ENCODE results near the gene GLRA3. TPM values are rescaled to one million over a fixed set of nuclear protein-coding genes. Genes with fewer than 3 reads are reported as not detected.
"Not testable (repeated sequence)": the region's sequence is repeated elsewhere in the genome, so short reads cannot be mapped to it uniquely, and the experiment has no call there.

GLRA3 gene
- total RNA-seq, 1 experiment from 2014 or later = 0.15 TPM

DNA sequence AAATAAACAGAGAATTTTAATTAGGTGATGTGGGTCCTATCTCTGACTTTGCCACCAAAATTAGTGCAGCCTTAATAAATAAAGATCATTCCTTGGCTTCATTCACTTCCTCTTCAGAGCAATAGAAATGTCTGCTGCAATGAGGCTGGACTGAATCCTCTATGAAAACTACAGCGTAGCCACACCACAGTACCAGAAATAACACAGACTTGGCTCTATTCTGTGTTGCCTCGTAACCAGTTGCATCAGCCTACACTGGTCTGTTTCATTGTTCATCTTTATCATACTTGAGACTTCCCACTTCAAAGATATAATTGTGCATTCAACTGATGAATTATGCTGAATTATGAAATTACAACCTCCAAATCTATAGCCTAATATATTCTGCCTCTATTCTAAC, 15.8 kb downstream of the GLRA3 start:
- no peak for DNase-seq (ENCODE audit: extremely low read depth, low read depth)

DNA sequence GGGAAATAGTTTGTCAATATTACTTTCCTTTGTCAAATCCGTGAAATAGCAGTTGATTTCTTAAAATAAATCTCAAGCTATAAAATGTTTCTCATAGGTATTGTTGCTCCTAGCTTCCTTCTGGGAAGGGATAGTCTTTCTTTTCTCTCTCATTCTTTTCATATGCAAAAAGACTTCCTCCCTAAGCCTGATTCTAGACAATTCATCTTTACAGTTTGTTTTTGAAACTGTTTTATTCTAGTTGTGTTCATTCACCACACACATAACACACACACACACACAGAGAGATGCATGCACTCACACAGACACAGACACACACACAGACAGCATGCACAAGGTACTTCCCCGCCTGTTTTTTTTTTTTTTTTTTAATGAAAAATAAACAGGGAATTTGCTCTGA, 18.2 kb downstream of the GLRA3 start:
- DNase-seq (ENCODE audit: extremely low read depth, low read depth) = no peak

DNA sequence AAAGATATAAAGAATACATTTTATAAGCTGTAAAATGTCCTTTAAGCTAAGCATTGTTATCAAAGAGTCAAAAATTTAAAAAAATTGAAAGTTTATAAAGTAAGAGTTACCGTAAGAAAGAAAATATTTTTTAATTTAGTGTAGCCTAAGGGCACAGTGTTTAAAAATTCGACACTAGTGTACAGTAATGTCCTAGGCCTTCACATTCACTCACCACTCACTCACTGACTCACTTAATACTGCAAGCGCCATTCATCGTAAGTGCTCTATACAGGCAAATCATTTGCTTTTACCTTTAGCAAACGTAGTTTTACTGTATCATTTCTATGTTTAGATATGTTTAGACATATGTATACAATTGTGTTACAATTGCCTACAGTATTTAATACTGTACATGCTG, 20.2 kb downstream of the GLRA3 start:
- DNase-seq (ENCODE audit: extremely low read depth, low read depth) = no peak

DNA sequence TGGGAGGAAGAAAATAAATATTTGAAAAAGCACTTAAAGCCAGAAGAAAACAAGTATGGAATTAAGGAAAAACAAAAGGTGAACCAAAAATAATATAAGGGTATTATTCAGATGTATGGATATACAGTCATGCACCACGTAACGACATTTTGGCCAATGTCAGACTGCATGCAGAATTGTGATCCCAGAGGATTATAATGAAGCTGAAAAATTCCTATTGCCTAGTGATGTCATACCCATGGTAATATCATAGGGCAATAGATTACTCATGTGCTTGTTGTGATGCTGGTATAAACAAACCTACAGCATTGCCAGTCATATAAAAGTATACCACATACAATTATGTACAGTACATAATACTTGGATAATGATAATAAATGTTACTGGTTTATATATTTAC, 20.9 kb downstream of the GLRA3 start:
- no peak for DNase-seq (ENCODE audit: extremely low read depth, low read depth)

DNA sequence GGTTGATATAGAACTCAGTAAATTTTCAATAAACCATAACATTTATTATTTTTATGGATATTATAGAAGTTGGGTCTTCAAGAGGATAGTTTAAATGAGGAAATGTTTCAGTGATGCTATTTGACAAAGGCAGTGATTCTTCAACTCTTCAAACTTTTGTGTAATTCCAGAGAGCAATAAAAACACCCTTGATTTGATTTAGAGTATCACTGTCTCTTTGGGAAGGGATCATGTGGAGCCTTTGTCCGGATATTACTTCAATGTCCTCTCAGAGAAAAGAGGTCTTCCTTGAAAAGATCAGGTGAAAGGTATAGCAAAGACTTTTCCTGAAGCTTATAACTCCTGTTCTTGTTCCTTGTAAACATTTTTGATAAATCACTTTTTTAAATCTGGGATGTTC, 23.3 kb downstream of the GLRA3 start:
- no peak for DNase-seq (ENCODE audit: extremely low read depth, low read depth)

DNA sequence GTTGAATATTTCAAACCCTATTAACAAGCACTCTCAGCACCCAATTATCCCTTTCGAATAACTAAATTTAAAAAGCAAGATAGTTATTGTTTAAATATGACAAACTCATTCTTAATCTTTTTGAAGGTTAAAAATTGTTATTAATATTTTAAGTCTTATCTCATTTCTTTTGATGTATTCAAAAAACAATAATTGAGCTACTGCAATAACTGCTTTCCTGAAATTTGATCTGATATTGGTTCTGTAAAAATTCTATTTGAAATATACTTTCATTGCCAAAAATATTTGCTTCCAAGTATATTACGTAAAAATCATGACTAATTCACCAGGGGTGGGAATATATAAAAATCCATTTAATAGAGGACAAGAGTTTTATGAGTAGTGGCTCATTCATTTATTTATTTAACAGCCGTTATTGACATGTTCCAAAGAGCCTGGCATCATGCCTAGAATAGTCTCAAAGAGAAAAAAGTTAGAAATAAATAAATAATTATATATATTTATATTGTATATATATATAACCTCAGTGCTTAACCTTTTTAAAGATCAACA, 34.4 kb downstream of the GLRA3 start:
- no peak for DNase-seq (ENCODE audit: extremely low read depth, low read depth)

DNA sequence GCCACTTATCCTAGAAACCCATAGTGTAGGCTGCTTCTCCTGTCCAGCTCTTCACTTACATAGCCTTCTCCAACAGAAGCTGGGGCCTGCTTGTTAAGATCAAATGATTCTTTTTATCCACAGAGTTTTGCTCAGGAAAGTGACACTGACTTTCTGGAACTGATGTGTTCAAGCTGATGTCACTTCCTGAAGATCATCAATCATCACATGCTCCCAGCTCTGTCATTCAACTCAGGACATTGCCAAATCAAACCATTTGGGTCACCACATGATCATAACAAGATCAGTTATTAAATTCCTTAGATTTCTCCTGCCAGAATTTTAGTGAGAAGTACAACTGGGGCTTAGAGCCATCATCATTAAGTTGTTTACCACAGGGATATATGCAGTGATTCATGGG, 39.4 kb downstream of the GLRA3 start:
- DNase-seq (ENCODE audit: extremely low read depth, low read depth) = no peak

DNA sequence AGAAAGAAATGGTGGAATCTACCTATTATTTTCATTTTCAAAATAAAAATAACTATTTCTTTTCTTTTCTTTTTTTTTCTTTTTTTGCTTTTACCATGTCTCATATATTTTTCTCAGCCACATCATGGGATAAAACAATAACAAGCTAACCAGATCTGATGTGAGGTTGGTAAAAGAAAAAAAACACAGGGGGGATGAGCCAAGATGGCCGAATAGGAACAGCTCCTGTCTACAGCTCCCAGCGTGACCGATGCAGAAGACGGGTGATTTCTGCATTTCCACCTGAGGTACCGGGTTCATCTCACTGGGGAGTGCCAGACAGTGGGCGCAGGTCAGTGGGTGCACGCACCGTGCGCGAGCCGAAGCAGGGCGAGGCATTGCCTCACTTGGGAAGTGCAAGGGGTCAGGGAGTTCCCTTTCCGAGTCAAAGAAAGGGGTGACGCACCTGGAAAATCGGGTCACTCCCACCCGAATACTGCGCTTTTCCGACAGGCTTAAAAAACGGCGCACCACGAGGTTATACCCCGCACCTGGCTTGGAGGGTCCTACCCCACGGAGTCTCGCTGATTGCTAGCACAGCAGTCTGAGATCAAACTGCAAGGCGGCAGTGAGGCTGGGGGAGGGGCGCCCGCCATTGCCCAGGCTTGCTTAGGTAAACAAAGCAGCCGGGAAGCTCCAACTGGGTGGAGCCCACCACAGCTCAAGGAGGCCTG, 50.6 kb downstream of the GLRA3 start:
- not testable (repeated sequence) for DNase-seq (ENCODE audit: extremely low read depth, low read depth)

DNA sequence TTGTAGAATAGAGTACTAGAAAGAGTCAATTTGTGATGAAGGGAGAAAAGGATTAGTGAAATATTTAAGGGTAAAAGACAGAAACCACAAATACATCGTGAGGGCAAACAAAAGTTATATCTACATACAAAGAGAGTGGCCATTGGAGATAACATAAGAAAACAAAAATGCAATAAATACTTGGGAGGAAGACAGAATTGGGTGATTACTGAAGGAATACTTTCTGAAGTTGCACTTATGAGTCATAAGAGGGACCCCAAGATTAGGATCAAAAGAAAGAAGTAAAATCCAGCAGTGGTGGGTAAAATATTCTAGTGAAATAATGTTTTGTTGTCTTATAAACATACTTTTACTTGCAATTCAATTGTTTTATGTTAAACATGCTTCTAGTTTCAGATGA, 53.7 kb downstream of the GLRA3 start:
- no peak for DNase-seq (ENCODE audit: extremely low read depth, low read depth)

DNA sequence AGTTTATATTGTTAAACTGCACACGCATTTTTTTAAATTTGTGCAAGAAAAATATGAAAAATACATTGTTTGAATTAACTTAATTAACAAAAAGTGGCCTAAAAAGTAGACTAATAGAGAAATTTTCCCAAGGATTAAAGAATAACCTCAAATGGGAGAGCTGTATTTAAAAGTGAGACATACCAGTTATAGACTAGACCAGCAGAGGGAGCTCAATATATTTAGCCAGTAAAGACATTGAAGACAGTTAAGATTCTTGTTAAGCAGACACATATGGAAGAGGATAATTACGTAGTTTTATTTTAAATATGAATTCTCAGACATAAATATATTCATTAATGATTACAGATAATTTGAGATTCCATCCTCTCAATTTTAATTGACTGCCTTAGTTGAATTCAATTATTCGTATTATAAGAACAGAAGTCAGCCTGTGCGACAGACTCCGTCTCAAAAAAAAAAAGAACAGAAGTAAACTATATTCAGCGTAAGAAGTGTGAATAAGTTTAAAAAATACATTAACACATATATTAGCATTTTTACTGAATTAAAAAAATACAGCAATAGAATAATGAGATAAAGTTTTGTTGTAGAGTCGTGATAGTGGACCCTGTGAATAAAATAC, 64.8 kb downstream of the GLRA3 start:
- DNase-seq (ENCODE audit: extremely low read depth, low read depth) = peak; percentile 43

DNA sequence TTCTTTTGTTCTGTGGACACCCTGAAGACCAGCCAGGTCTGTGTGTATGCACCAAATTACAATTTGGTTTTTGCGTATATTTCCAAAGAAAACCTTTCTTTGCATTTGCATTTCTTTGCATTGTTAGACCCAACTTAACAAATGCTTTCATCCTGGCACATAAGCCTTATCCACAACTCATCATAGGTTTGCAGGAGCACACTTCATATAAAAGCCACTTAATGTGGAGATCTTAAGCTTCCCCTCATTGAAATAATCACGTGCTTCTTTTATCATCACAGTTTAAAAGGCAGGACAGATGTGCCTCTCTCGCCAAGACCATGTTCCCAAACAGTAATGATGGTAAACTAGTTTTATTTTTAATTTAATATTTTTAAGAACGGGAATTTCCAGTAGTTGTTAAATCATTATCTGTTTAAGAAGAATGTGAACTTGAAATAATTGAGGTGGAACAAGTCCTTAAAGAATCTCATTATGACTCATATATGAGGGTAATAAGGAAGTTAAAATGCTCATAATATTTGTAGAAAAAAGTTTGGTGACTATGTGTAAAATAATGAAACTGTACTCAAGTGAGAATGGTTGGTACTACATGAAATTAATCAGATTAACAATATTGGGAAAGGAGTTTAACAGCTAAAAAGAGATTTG, 65.5 kb downstream of the GLRA3 start:
- DNase-seq (ENCODE audit: extremely low read depth, low read depth) = no peak

DNA sequence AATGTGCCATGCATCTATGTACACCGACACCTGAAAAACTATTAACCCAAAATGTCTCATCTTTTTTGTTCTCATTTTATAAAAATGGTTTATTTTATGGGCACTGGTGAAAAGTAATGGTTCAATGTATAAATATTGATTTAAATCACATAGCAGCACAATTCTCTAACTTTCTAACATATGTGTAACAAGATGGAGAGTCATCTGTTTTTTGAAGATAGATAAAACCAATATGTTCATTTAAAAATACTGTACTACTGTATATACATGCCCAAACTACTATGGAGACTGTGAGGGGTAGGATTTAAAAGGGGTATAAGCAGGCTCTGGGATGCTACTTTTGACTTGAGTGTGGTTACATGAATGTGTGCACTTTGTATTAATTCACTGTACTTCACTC, 67.6 kb downstream of the GLRA3 start:
- no peak for DNase-seq (ENCODE audit: extremely low read depth, low read depth)

DNA sequence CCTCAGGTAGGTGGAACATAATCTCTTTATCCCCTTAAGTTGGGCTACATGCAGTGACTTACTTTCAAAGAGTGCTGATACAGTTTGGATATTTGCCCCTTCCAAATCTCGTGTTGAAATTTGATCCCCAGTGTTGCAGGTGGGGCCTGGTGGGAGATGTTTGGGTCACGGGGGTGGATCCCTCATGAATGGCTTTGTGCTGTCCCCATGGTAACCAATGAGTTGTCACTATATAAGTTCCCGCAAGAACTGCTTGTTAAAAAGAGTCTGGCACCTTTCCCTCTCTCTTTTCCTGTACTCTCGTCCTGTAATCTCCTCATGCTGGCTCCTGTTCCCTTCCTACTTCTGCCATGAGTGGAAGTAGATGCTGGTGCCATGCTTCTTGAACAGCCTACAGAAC, 71.3 kb downstream of the GLRA3 start:
- DNase-seq (ENCODE audit: extremely low read depth, low read depth) = no peak

DNA sequence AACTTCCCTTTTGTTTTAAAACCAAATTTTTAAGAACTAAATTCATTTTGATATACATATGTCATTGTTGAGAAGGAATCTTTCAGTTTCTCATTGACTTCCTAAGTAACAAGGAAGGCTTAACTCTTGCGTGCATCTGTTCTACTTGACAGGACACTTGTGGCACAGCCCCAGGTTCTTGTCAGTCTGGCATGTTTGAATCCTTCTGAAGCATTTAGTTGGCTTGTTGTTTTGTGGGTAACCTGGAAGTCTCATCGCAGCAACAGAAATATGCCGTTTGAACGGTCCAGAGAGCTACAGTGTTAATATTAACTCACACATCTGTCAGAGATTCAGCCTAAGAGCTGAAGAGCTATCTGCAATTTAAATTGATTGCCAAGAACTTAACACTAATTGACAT, 76.0 kb downstream of the GLRA3 start:
- DNase-seq (ENCODE audit: extremely low read depth, low read depth) = no peak

DNA sequence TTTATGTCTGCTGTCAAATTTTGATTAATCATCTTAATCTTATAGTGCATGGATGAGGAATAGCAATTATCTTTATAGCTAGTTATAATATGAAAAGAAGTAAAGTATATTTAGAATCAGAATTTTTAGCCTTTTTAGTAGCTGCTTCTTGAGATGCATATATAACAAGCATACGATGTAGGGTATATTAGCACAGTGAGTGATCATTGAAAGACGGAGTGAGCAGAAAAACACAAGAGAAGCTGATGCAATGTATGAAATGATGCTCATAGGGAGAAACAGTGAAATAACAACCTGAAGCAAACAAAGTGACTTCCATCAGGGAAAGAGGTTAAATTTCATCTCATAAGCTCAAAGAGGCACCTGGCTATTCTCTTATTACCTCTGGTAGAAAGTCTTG, 77.0 kb downstream of the GLRA3 start:
- DNase-seq (ENCODE audit: extremely low read depth, low read depth) = no peak

DNA sequence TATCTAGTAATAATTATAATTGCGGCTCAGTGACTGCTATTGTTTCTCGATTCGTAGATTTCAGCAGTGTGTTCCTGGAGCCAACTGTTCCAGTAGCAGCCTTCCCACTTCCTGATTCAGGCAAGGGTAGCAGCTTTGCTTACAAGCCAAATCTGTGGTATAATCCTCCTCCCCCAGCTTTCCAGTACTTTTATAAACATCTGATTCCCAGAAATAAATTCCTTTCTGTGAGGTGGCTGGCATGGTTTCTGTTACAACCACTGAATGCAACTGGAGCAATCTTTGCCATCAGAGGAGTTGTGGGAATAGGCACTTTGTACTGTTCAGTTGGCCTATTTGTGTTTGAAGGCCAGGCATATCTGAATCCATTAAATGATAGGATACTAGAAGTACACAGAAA, 80.0 kb downstream of the GLRA3 start:
- no peak for DNase-seq (ENCODE audit: extremely low read depth, low read depth)

DNA sequence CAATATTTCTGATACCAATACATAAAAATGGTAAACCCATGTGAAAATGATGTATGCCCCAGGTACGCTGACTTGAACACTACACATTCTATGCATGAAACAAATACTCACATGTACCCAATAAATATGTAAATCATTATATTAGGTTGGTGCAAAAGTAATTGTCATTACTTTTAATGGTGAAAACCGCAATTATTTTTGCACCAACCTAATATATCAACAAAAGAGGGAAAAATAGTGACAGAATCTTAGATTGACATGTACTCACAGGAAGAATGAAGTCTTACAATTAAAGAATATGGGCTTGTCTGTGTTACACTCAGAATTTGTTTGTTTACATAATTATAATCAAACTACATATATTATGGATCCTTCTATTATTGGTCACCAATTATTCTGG, 82.3 kb downstream of the GLRA3 start:
- no peak for DNase-seq (ENCODE audit: extremely low read depth, low read depth)

DNA sequence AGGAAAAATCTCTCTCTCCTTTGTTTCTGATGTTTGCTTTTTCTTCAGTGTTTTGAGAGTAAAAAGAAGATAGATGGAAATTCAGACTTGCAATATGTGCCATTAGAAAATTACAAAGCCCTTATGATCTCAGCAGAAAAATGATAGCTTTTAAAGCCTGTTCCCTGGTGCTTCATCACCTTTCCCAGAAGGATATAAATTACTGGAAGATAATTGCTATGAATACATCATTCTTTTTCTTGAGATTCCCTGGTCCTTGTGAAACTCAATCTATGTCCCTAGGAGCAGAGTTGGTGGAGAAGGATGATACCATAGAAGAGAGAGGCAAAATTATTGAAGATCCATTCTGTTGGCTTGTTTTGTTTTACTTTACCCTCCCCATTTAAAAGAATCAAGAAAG, 86.5 kb downstream of the GLRA3 start:
- DNase-seq (ENCODE audit: extremely low read depth, low read depth) = no peak

DNA sequence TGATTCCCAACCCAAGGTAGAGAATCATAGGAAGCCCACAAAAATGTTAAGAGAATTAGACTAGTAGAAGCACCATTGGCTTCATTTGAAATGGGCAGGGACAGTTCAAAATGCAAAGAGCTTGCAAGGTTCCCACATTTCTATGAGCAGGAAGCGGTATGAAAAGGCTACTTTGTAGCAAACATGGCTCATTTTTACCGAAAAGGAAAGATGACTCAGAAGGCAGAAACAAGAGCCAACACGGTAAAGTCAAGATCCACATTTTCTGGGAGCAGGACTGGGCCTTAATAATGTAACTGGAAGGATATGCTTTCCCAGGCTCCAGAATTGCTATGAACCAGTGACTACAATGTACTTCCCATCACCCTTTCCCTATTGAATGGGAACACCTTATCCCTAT, 89.5 kb downstream of the GLRA3 start:
- DNase-seq (ENCODE audit: extremely low read depth, low read depth) = no peak

DNA sequence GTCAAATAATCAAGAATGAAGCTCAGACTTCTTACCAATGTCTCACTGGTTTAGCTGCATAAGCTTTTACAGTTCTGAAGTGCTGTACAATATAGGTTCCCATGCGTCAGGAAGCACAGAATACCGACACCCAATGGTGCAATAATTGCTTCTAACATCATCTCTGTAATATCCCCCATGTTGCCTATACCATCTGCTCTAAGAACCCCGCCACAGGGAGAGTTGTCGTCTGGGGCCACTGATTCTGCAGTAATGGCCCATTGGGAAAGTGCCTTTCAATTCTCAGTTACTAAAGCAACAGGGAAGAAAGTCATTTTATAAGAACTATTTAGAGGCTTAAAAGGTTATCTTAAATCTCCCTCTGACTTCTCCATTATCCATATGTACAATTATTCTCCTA, 94.9 kb downstream of the GLRA3 start:
- no peak for DNase-seq (ENCODE audit: extremely low read depth, low read depth)

DNA sequence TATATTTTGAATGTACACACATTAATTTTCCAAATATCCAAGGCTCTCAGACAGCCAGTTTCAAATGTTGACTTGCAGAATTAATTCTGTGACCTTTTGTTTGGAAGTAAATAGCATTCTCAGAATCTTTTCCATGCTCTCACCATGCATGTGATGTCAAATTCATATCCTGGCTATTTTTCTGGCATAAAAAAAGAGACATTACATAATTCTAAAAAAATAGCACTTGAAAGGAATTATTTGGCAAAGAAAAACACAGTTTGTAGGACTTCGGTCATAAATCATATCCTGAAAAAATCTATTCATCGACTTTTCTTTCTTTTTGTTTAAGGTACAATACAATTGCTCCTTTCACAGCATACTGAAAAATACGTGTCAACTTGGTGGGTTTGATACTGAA, 111.2 kb downstream of the GLRA3 start:
- DNase-seq (ENCODE audit: extremely low read depth, low read depth) = no peak
